GM18907 (cell line): ENCODE results near the gene TMCO4.
"Not testable (repeated sequence)": the region's sequence is repeated elsewhere in the genome, so short reads cannot be mapped to it uniquely, and the experiment has no call there.

ENCODE experiments used
- ATAC-seq: cut with Tn5 transposase; IDR thresholded peaks from one replicate; pipeline ENCODE4 v1.9.1; 2021; ENCODE audit warnings: mild to moderate bottlenecking, moderate library complexity; ENCODE audit not compliant: unreplicated experiment

TMCO4 gene

GRCh38 chr1:19643602-19644394, 155.9 kb downstream of the TMCO4 start, which contains the start of gene NBL1:
TSS of gene NBL1 (plus strand) at chr1:19644311. CDS start at chr1:19655031, 10,720 bp downstream.
- no peak for ATAC-seq

DNA sequence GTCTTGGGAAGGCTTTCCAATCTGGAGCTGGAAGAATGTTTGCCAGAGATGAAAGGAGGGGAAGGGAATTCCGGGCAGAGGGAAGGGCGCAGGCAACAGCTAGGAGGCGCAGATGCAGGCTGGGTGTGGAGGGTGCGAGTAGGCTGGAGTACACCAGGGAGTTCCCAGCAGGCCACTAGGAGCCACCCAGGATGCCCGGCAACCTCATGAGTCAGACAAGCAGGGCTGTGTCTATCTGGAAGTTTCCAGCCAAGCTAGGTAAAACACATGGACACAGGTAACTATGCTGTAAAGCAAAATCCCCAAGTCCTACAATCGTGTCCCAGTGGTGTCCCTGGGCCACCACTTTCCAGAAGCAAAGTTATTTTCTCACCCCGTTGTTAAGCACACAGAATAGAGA, 156.6 kb downstream of the TMCO4 start:
- no peak for ATAC-seq

GRCh38 chr1:19640363-19641316, 159.1 kb downstream of the TMCO4 start:
- ATAC-seq: no peak

GRCh38 chr1:19639999-19640362, 159.7 kb downstream of the TMCO4 start:
- no peak for ATAC-seq

DNA sequence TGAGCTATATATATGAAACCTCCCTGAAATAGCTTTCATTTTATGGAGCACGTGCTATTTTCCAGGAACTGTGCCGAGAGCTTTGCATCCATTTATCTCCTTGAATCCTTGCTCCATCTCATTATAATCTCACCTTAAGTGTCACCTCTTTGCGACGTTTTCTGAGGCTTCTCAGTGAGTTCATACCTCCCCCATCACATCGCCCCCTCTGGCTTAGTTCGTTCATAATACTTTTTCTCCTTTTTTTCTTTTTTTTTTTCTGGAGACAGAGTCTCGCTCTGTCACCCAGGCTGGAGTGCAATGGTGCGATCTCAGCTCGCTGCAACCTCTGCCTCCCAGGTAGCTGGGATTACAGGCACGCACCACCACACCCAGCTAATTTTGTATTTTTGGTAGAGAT, 160.5 kb downstream of the TMCO4 start:
- not testable (repeated sequence) for ATAC-seq

DNA sequence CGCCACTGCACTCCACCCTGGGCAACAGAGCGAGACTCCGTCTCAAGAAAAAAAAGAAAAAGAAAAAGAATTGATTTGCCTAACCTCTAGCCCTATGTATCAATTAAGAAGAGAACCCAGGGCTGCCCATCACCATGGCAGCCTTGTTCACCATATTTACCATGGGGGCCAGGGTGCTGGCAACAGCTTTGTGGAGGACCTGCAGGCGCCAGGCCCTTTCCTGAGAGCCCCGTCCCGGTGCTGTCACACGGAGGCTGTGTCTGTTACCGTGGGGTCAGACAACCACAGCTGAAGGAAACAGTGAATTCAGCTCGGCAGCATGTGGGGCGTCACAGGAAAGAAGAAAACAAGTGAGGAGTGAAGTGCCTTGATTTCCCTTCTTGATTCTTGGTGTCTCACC, 162.1 kb downstream of the TMCO4 start:
- ATAC-seq: no peak

- ATAC-seq: not testable (repeated sequence)
These were observed 163.0 kb downstream of the TMCO4 start for GRCh38 chr1:19636749-19637148.

- ATAC-seq: no peak
These were observed 163.7 kb downstream of the TMCO4 start for GRCh38 chr1:19636065-19636464.

DNA sequence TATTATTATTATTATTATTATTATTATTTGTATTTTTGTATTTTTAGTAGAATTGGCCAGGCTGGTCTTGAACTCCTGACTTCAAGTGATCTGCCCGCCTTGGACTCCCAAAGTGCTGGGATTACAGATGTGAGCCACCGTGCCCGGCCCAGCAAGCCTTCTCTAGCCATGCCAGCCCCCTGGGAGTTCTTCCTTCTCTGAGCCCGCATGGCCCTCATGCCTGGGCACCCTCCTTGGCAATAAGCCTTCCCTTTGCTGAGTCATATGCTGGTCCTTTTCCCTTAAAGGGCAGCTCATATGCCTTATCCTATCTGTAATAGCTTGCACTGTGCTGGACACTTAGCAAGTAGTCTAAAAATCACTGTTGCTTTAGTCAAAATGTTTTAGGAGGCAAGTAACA, 164.1 kb downstream of the TMCO4 start:
- ATAC-seq: no peak

DNA sequence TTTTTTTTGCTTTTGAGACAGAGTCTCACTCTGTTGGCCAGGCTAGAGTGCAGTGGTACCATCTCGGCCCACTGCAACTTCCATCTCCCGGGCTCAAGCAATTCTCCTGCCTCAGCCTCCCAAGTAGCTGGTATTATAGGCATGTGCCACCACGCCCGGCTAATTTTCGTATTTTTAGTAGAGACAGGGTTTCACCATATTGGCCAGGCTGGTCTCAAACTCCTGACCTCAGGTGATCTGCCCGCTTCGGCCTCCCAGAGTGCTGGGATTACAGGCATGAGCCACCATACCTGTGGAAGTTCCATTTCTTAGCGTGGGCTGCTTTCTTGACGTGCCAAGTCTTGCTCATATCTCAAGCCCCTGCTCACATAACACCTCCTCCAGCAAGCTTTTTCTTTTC, 164.7 kb downstream of the TMCO4 start:
- not testable (repeated sequence) for ATAC-seq

DNA sequence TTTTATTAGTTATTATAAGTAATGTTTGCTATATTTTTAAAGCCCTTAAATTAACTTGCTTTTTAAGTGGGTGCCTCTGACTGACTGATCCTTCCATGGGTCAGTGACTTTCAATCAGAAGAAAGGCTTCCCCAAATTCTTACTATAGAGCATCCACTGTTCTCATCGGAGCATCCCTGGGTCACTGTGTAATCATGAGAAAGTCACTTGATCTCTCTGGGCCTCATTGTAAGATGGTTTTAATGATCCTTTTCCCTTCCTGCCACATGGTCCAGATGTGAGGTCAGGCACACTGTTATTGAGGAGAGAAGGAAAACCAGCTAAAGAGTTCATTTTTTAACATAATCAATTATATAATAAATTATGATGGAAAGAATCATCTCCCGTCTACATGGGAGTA, 166.6 kb downstream of the TMCO4 start:
- no peak for ATAC-seq
